Transverse colon (tissue), 4 donors: ENCODE data around the gene ALKBH3. TPM values are rescaled to one million over a fixed set of nuclear protein-coding genes. Genes with fewer than 3 reads are reported as not detected.

Source experiments
- DNase-seq: peaks from one replicate; pipeline ENCODE4 v3.0.0-alpha.2; 2019
- H3K27ac ChIP-seq, 4 donors: fragments of 200-600 bp; sonication (generic); 2 replicates each; pipeline ENCODE4 v1.5.1; 2016 to 2018; ENCODE audit warnings: inconsistent platforms in 4 of 4
- H3K27me3 ChIP-seq: fragments of 200-600 bp; sonication (generic); 2 replicates; pipeline ENCODE4 v1.5.1; 2017; ENCODE audit warnings: inconsistent platforms
- H3K36me3 ChIP-seq, 4 donors: fragments of 200-600 bp; sonication (generic); 2 replicates each; pipeline ENCODE4 v1.5.1; 2017 to 2019; ENCODE audit warnings: inconsistent platforms in 4 of 4
- H3K4me1 ChIP-seq, 4 donors: fragments of 200-600 bp; sonication (generic); 2 replicates each; pipeline ENCODE4 v1.5.1; 2017 to 2020; ENCODE audit warnings: inconsistent platforms in 4 of 4
- H3K4me3 ChIP-seq, 4 donors: fragments of 200-600 bp; sonication (generic); 1 replicate in 1 of 4; 2 replicates in 3 of 4; pipeline versions ENCODE4 v1.5.1 to v1.6.1; 2017 to 2019; ENCODE audit warnings: inconsistent platforms in 4 of 4
- H3K9me3 ChIP-seq, 2 donors: fragments of 200-600 bp; sonication (generic); 2 replicates each; pipeline ENCODE4 v1.5.1; 2017 to 2019; ENCODE audit warnings: inconsistent platforms in 2 of 2
- CTCF ChIP-seq, 5 experiments: fragments of 200-600 bp in 3 of 5; fragments of 450-650 bp in 2 of 5; sonication (generic) in 3 of 5; IDR thresholded peaks; 1 replicate in 2 of 5; 2 replicates in 3 of 5; pipeline ENCODE4 v1.5.1; 2016 to 2017; ENCODE audit warnings: antibody characterized with exemption in 5 of 5, inconsistent platforms in 3 of 5, mild to moderate bottlenecking in 2 of 5, moderate library complexity in 1 of 5
- EP300 ChIP-seq: sonication (generic); formaldehyde crosslinking; IDR thresholded peaks from one replicate; pipeline ENCODE4 v1.6.1; 2017; ENCODE audit warnings: antibody characterized with exemption, low read depth
- POLR2A ChIP-seq: fragments of 450-650 bp; IDR thresholded peaks from one replicate; pipeline ENCODE4 v1.6.1; 2016; ENCODE audit warnings: antibody characterized with exemption, mild to moderate bottlenecking, moderate library complexity
- POLR2AphosphoS5 ChIP-seq, 3 donors: sonication (generic); formaldehyde crosslinking; IDR thresholded peaks; one replicate each; pipeline ENCODE4 v1.6.1; 2016; ENCODE audit warnings: antibody characterized with exemption in 3 of 3
- WGBS, 2 donors: methylation state at CpG; one replicate each; pipeline ENCODE4 v1.1.5; 2018; ENCODE audit warnings: low coverage in 1 of 2; 5-methylcytosine and 5-hydroxymethylcytosine counted together
- in situ Hi-C, 4 donors: fragments of 200-750 bp; cut with MboI; loops; one replicate each; pipeline versions ENCODE4 v1.15.0 to v1.15.1; 2017; ENCODE audit warnings: low sequenced_read_pairs in 3 of 4, low pct_ligation_motif_present in 1 of 4, low pct_unique_long_range_greater_than_20kb in 1 of 4
- intact Hi-C: fragments of 100-400 bp; cut with DNase I; formaldehyde crosslinking; loops from one replicate; pipeline ENCODE4 v1.15.1; 2023; ENCODE audit warnings: low total_unique reads
- total RNA-seq, 4 donors: library from RNA; depleted of rRNA; stranded (reverse); fragments of >200 nt; gene quantifications; one replicate each; pipeline ENCODE4 v1.1.0, GENCODE V29; 2016

Gene ALKBH3
- total RNA-seq, 4 donors from 2014 or later, result 7.2 to 27.6 (median 23.5) TPM

- in situ Hi-C loops, result no loop called here
- 80 to 93% methylated on average over 1 to 7 of the region's 7 CpGs for WGBS, 2 donors
Observed at GRCh38 chr11:43908683-43909082, 28.1 kb downstream of the ALKBH3 start.

GRCh38 chr11:43913829-43914380 is 33.3 kb downstream of the ALKBH3 start:
- no peak overlapping the region for H3K27ac ChIP-seq
- H3K36me3 ChIP-seq, result peaks cover 0 to 8% (median 4%) of the 10 kb centered on the region in 4 donors
- no peak for DNase-seq
- H3K4me1 ChIP-seq, result peaks cover 0 to 16% (median 0%) of the 10 kb centered on the region in 4 donors
- H3K9me3 ChIP-seq, result no peaks in the 10 kb centered on the region
- WGBS, 2 donors, result 76 to 86% methylated on average over 3 of the region's 3 CpGs
- in situ Hi-C loops, result no loop called here
- intact Hi-C loops, result no loop called here
- no peaks in the 10 kb centered on the region for H3K27me3 ChIP-seq
- H3K4me3 ChIP-seq, result no peak overlapping the region
- TF ChIP-seq POLR2A (no peak), CTCF (IDR thresholded peaks at IDR 0.05) (no peak), POLR2AphosphoS5 (IDR thresholded peaks at IDR 0.05) (no peak), EP300 (no peak)

More at GRCh38 chr11:43908683-43909082, 28.1 kb downstream of the ALKBH3 start:
- Histone ChIP-seq H3K4me1 (peaks cover 0 to 20% (median 0%) of the 10 kb centered on the region in 4 donors), H3K9me3 (no peaks in the 10 kb centered on the region), H3K4me3 (no peak overlapping the region), H3K27ac (no peak overlapping the region), H3K27me3 (no peaks in the 10 kb centered on the region), H3K36me3 (peaks cover 0 to 16% (median 2%) of the 10 kb centered on the region in 4 donors)
- no peak for DNase-seq
- TF ChIP-seq CTCF (IDR thresholded peaks at IDR 0.05) (no peak), POLR2AphosphoS5 (IDR thresholded peaks at IDR 0.05) (no peak), EP300 (no peak), POLR2A (no peak)
- intact Hi-C loops, result no loop called here

- intact Hi-C loops, result no loop called here
- no peak for DNase-seq
- in situ Hi-C loops, result no loop called here
- TF ChIP-seq POLR2A, result no peak
- no peak for TF ChIP-seq EP300
- TF ChIP-seq CTCF (IDR thresholded peaks at IDR 0.05), result no peak
- TF ChIP-seq POLR2AphosphoS5 (IDR thresholded peaks at IDR 0.05), result no peak
- 80 to 81% methylated on average over 1 of the region's 1 CpG for WGBS, 2 donors
- H3K27ac ChIP-seq, result no peak overlapping the region
- H3K36me3 ChIP-seq, result peaks cover 0 to 11% (median 4%) of the 10 kb centered on the region in 4 donors
- H3K9me3 ChIP-seq, result no peaks in the 10 kb centered on the region
- peaks cover 0 to 21% (median 1%) of the 10 kb centered on the region in 4 donors for H3K4me1 ChIP-seq
- no peak overlapping the region for H3K4me3 ChIP-seq
- no peaks in the 10 kb centered on the region for H3K27me3 ChIP-seq
Observed at GRCh38 chr11:43914466-43914865, 33.8 kb downstream of the ALKBH3 start.

GRCh38 chr11:43916621-43917020 is 36.0 kb downstream of the ALKBH3 start:
- no peaks in the 10 kb centered on the region for H3K9me3 ChIP-seq
- H3K27me3 ChIP-seq, result no peaks in the 10 kb centered on the region
- WGBS, 2 donors, result 69 to 83% methylated on average over 1 to 2 of the region's 2 CpGs
- DNase-seq, result no peak
- H3K27ac ChIP-seq, result peak overlapping the region in 3 of 4 donors; percentile 79 to 84 (median 84)
- H3K36me3 ChIP-seq, result peaks cover 0 to 19% (median 0%) of the 10 kb centered on the region in 4 donors
- in situ Hi-C loops, result no loop called here
- intact Hi-C loops, result no loop called here
- H3K4me3 ChIP-seq, result no peak overlapping the region
- H3K4me1 ChIP-seq, result peaks cover 0 to 37% (median 8%) of the 10 kb centered on the region in 4 donors
- TF ChIP-seq EP300 (no peak), POLR2AphosphoS5 (IDR thresholded peaks at IDR 0.05) (no peak), POLR2A (no peak), CTCF (IDR thresholded peaks at IDR 0.05) (no peak)
